CD4-positive, alpha-beta T cell (primary cell): ENCODE data around the gene SLC35B1. TPM values are rescaled to one million over a fixed set of nuclear protein-coding genes. Genes with fewer than 3 reads are reported as not detected.

Experiments used
- ATAC-seq: fragments of 200-7000 bp; cut with Tn5 transposase; one replicate; pipeline ENCODE4 v1.10.0; 2022; ENCODE audit warnings: mild to moderate bottlenecking; ENCODE audit not compliant: poor library complexity
- CTCF ChIA-PET: fragments of 350-600 bp; sonication (Branson Sonifier 250); formaldehyde crosslinking; loops from one replicate; lab custom pipeline; 2021; ENCODE audit warnings: antibody characterized with exemption, inconsistent platforms; lab: Charles Lee
- POLR2A ChIA-PET: fragments of 350-600 bp; sonication (Branson Sonifier 250); formaldehyde crosslinking; loops from one replicate; lab custom pipeline; 2021; ENCODE audit warnings: antibody characterized with exemption, inconsistent platforms; lab: Charles Lee
- DNase-seq, 14 experiments: peaks; one replicate each; pipeline ENCODE4 v3.0.0-alpha.2; 2013 to 2020; ENCODE audit warnings: mixed read lengths in 2 of 14
- H3K27ac ChIP-seq, 2 donors: one replicate each; pipeline versions ENCODE4 v1.5.1 to v1.7.0; 2013; ENCODE audit warnings: low read length in 2 of 2, low read depth in 1 of 2, mild to moderate bottlenecking in 1 of 2
- H3K27me3 ChIP-seq, 2 experiments: 1 replicate in 1 of 2; 2 replicates in 1 of 2; pipeline versions ENCODE4 v1.6.1 to v1.7.0; 2013; ENCODE audit warnings: low read length in 2 of 2, control low read depth in 1 of 2, mild to moderate bottlenecking in 1 of 2, moderate library complexity in 1 of 2; ENCODE audit not compliant: insufficient read depth in 2 of 2, control insufficient read depth in 1 of 2
- H3K36me3 ChIP-seq: one replicate; pipeline ENCODE4 v1.6.1; 2013; ENCODE audit warnings: low read length, control low read depth; ENCODE audit not compliant: insufficient read depth
- H3K4me1 ChIP-seq: one replicate; pipeline ENCODE4 v1.6.1; 2013; ENCODE audit warnings: low read length, control low read depth; ENCODE audit not compliant: insufficient read depth
- H3K4me3 ChIP-seq: one replicate; pipeline ENCODE4 v1.5.1; 2013; ENCODE audit warnings: mild to moderate bottlenecking, low read length, moderate library complexity
- H3K9me3 ChIP-seq, 2 experiments: 1 replicate in 1 of 2; 2 replicates in 1 of 2; pipeline versions ENCODE4 v1.6.1 to v1.7.0; 2013; ENCODE audit warnings: low read length in 2 of 2, mild to moderate bottlenecking in 2 of 2, control low read depth in 1 of 2, moderate library complexity in 1 of 2; ENCODE audit not compliant: control insufficient read depth in 1 of 2, insufficient read depth in 1 of 2
- H3K27ac Mint-ChIP-seq: one replicate; pipeline ENCODE4 v1.8.0; 2020; ENCODE audit warnings: mixed read lengths
- H3K27me3 Mint-ChIP-seq: one replicate; pipeline ENCODE4 v1.8.0; 2021; ENCODE audit warnings: mixed read lengths
- H3K36me3 Mint-ChIP-seq: one replicate; pipeline ENCODE4 v1.8.0; 2021; ENCODE audit warnings: low read depth, mixed read lengths
- H3K4me1 Mint-ChIP-seq: one replicate; pipeline ENCODE4 v1.8.0; 2021; ENCODE audit warnings: low read depth, mixed read lengths
- H3K4me3 Mint-ChIP-seq: one replicate; pipeline ENCODE4 v1.8.0; 2020; ENCODE audit warnings: mild to moderate bottlenecking, mixed read lengths
- H3K9me3 Mint-ChIP-seq: one replicate; pipeline ENCODE4 v1.8.0; 2020; ENCODE audit warnings: mixed read lengths
- intact Hi-C, 2 experiments: fragments of 100-400 bp; cut with DNase I in 1 of 2; cut with micrococcal nuclease in 1 of 2; formaldehyde crosslinking; loops; one replicate each; pipeline versions ENCODE4 v1.15.1 to v1.9.0; 2023 to 2025; cut with DNase I, micrococcal nuclease
- total RNA-seq, 174 experiments: library from RNA in 2 of 174; stranded (reverse) in 2 of 174; gene quantifications; one replicate each; pipeline ENCODE4 v1.2.3 and lab custom pipeline; 2021 to 2026
- TF ChIP-seq, protein P1 (sequence below): fragments of 200-600 bp; IDR thresholded peaks from one replicate; pipeline ENCODE4 v1.8.0; 2022; ENCODE audit warnings: antibody characterized with exemption, mild to moderate bottlenecking

Gene SLC35B1
- total RNA-seq, 2 experiments from 2014 or later: 44.0 to 46.8 TPM

DNA sequence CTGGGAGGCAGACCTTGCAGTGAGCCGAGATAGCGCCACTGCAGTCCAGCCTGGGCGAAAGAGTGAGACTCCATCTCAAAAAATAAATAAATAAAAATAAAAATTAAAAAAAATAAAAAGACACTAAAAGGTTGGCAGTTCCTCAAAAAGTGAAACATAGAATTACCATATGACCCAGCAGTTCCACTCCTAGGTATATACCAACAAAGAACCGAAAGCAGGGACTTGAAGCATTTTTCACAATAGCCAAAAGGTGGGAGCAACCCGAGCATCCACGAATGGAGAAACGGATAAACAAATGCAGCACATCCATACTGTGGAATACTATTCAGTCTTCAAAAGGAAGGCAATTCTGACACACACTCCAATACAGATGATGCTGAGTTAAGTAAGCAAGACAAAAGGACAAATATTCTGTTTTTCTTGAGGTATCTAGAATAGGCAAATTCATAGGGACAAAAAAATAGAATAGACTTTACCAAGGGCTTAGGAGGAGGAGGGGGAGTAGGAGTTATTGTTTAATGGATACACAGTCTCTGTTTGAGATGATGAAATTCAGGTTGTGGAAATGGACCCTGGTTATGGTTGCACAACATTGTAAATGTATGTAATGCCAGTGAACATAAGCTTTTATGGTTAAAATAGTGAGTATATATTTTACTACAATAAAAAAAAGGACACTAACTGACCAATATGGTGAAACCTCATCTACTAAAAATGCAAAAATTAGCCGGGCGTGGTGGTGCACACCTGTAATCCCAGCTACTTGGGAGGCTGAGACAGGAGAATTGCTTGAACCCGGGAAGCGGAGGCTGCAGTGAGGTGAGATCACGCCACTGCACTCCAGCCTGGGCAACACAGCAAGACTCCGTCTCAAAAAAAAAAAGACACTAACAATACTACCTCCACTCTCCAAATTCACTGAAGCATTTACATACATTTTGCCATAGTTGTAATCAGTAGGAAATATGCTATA, 27.0 kb upstream of the SLC35B1 start:
- intact Hi-C loops: loop anchor here in 1 of 2 experiments (5.0 kb wide), 1 partner anchor 32 kb away; no protein-coding TSS in a partner anchor
- Histone ChIP-seq H3K9me3 (no peaks in the 10 kb centered on the region), H3K27me3 (no peaks in the 10 kb centered on the region), H3K4me1 (peaks cover 76% of the 10 kb centered on the region), H3K27ac (no peak overlapping the region), H3K4me3 (no peak overlapping the region), H3K36me3 (peaks cover 32% of the 10 kb centered on the region)
- Mint-ChIP-seq H3K36me3 (peaks cover 49% of the 10 kb centered on the region), H3K27ac (peak overlapping the region; percentile 99), H3K27me3 (no peaks in the 10 kb centered on the region), H3K4me3 (peak overlapping the region; percentile 20), H3K4me1 (peaks cover 77% of the 10 kb centered on the region), H3K9me3 (no peaks in the 10 kb centered on the region)
- POLR2A ChIA-PET: interaction anchor here (1.2 kb wide), 1 partner anchor 30 kb away, joined by 3 read pairs; no protein-coding TSS in a partner anchor
- CTCF ChIA-PET: interaction anchor here (0.9 kb wide), 1 partner anchor 21 kb away, joined by 3 read pairs; no protein-coding TSS in a partner anchor
- ATAC-seq (no peak), DNase-seq (no peak)
- TF ChIP-seq, protein P1, sequence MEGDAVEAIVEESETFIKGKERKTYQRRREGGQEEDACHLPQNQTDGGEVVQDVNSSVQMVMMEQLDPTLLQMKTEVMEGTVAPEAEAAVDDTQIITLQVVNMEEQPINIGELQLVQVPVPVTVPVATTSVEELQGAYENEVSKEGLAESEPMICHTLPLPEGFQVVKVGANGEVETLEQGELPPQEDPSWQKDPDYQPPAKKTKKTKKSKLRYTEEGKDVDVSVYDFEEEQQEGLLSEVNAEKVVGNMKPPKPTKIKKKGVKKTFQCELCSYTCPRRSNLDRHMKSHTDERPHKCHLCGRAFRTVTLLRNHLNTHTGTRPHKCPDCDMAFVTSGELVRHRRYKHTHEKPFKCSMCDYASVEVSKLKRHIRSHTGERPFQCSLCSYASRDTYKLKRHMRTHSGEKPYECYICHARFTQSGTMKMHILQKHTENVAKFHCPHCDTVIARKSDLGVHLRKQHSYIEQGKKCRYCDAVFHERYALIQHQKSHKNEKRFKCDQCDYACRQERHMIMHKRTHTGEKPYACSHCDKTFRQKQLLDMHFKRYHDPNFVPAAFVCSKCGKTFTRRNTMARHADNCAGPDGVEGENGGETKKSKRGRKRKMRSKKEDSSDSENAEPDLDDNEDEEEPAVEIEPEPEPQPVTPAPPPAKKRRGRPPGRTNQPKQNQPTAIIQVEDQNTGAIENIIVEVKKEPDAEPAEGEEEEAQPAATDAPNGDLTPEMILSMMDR: no peak

DNA sequence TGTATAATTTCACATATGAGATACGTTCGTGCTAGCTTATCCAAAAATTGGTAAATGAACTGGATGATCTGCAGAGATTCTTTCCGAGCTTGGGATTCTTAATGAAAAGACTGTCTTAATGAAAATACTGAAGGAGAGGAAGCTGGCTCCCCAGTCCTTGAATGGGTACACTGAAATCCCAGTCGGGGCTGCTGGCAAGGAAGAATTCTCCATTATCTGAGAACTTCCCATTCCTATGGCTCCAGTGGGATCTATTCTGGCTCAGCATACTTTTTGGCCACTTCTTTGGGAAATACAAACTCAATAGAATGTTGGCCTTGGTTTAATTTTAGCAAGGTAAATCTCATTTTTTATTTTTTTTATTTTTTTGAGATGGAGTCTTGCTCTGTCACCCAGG, 23.7 kb upstream of the SLC35B1 start:
- H3K27ac Mint-ChIP-seq: peak overlapping the region; percentile 42
- H3K36me3 Mint-ChIP-seq: peaks cover 67% of the 10 kb centered on the region
- no peak for DNase-seq
- Histone ChIP-seq H3K9me3 (no peaks in the 10 kb centered on the region), H3K4me1 (peaks cover 70% of the 10 kb centered on the region), H3K27ac (no peak overlapping the region), H3K36me3 (peaks cover 65% of the 10 kb centered on the region), H3K4me3 (no peak overlapping the region), H3K27me3 (no peaks in the 10 kb centered on the region)
- ATAC-seq: no peak
- intact Hi-C loops: loop anchor here in 1 of 2 experiments (5.0 kb wide), 1 partner anchor 36 kb away; no protein-coding TSS in a partner anchor
- CTCF ChIA-PET: interaction anchor here (1.3 to 1.4 kb wide), 2 partner anchors 36 to 161 kb away, joined by 4 to 6 read pairs; no protein-coding TSS in a partner anchor
- no peaks in the 10 kb centered on the region for H3K27me3 Mint-ChIP-seq
- no peaks in the 10 kb centered on the region for H3K9me3 Mint-ChIP-seq
- peaks cover 63% of the 10 kb centered on the region for H3K4me1 Mint-ChIP-seq
- TF ChIP-seq, protein P1: no peak
- no peak overlapping the region for H3K4me3 Mint-ChIP-seq
- POLR2A ChIA-PET: interaction anchor here (0.9 to 3.6 kb wide), 3 partner anchors 8 to 33 kb away, joined by 4 to 18 read pairs (median 5); partner anchors contain the start of gene FAM117A

DNA sequence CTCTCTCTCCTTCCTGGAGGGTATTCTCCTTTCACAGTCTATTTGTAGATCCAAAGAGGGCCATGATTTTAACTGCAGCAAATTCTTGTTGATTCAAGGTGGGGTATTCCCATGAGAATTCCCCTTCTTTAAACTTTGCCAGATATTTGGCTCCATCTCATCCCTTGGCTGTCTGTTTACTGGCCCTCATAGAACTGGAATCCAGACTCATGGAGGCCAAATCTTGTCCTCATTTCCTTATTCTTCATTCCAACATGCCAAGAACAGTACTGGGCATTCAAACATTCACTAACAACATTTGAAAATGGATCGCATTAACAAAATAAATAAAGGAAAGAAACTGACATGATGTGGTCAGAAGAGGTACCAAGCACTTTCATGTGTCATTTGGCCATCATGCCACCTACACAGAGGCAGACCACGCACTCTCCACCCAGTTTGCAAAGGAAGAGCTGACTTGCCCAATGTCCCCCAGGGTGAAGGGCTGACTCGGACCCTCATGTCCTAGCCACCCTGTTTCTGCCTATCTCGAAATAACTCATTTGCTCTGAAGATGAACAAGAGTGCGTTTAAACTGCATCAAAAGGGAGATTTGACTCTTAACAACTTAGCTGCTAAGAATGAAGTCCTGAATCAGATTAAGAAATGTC, 23.1 kb upstream of the SLC35B1 start:
- Mint-ChIP-seq H3K9me3 (no peaks in the 10 kb centered on the region), H3K27me3 (no peaks in the 10 kb centered on the region), H3K4me3 (no peak overlapping the region), H3K36me3 (peaks cover 67% of the 10 kb centered on the region), H3K4me1 (peaks cover 58% of the 10 kb centered on the region), H3K27ac (peak overlapping the region; percentile 42)
- peaks cover 66% of the 10 kb centered on the region for H3K4me1 ChIP-seq
- ATAC-seq (no peak), DNase-seq (no peak)
- TF ChIP-seq, protein P1: no peak
- peaks cover 71% of the 10 kb centered on the region for H3K36me3 ChIP-seq
- H3K9me3 ChIP-seq: no peaks in the 10 kb centered on the region
- ChIA-PET POLR2A (interaction anchor here (1.5 to 3.6 kb wide), 3 partner anchors 9 to 16 kb away, joined by 5 to 18 read pairs (median 5); no protein-coding TSS in a partner anchor), CTCF (interaction anchor here (1.4 kb wide), 1 partner anchor 35 kb away, joined by 4 read pairs; no protein-coding TSS in a partner anchor)
- H3K27ac ChIP-seq: peak overlapping the region in 1 of 2 donors; percentile 18
- intact Hi-C loops: loop anchor here in 1 of 2 experiments (5.0 kb wide), 1 partner anchor 36 kb away; no protein-coding TSS in a partner anchor
- no peaks in the 10 kb centered on the region for H3K27me3 ChIP-seq
- no peak overlapping the region for H3K4me3 ChIP-seq
